ENCODE data around the gene SLC22A7. TPM values are rescaled to one million over a fixed set of nuclear protein-coding genes. Genes with fewer than 3 reads are reported as not detected.
A peak's percentile ranks its signal among the peaks of the same experiment; 100 is the strongest.
"Not testable (repeated sequence)": the region's sequence is repeated elsewhere in the genome, so short reads cannot be mapped to it uniquely, and the experiment has no call there.

Gene SLC22A7
- total RNA-seq, 1 donor from 2014 or later = not detected

GRCh38 chr6:43298565-43299337 lies 691 bp downstream of the SLC22A7 start:
- TF ChIP-seq, protein P1, sequence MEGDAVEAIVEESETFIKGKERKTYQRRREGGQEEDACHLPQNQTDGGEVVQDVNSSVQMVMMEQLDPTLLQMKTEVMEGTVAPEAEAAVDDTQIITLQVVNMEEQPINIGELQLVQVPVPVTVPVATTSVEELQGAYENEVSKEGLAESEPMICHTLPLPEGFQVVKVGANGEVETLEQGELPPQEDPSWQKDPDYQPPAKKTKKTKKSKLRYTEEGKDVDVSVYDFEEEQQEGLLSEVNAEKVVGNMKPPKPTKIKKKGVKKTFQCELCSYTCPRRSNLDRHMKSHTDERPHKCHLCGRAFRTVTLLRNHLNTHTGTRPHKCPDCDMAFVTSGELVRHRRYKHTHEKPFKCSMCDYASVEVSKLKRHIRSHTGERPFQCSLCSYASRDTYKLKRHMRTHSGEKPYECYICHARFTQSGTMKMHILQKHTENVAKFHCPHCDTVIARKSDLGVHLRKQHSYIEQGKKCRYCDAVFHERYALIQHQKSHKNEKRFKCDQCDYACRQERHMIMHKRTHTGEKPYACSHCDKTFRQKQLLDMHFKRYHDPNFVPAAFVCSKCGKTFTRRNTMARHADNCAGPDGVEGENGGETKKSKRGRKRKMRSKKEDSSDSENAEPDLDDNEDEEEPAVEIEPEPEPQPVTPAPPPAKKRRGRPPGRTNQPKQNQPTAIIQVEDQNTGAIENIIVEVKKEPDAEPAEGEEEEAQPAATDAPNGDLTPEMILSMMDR (IDR thresholded peaks at IDR 0.05) = no peak
- H3K9me3 Mint-ChIP-seq (ENCODE audit: unreplicated experiment) = no peaks in the 10 kb centered on the region
- DNase-seq (ENCODE audit: extremely low spot score, unreplicated experiment) = no peak
- no peak overlapping the region for H3K27ac Mint-ChIP-seq (ENCODE audit: unreplicated experiment)
- no peaks in the 10 kb centered on the region for H3K36me3 Mint-ChIP-seq (ENCODE audit: unreplicated experiment)
- peaks cover 30% of the 10 kb centered on the region for H3K27me3 Mint-ChIP-seq (ENCODE audit: unreplicated experiment)
- no peak overlapping the region for H3K4me3 Mint-ChIP-seq (ENCODE audit: unreplicated experiment)
- no peaks in the 10 kb centered on the region for H3K4me1 Mint-ChIP-seq (ENCODE audit: unreplicated experiment)

- Mint-ChIP-seq H3K27ac (ENCODE audit: unreplicated experiment) (no peak overlapping the region), H3K36me3 (ENCODE audit: unreplicated experiment) (no peaks in the 10 kb centered on the region), H3K27me3 (ENCODE audit: unreplicated experiment) (peaks cover 30% of the 10 kb centered on the region), H3K4me1 (ENCODE audit: unreplicated experiment) (no peaks in the 10 kb centered on the region), H3K9me3 (ENCODE audit: unreplicated experiment) (no peaks in the 10 kb centered on the region), H3K4me3 (ENCODE audit: unreplicated experiment) (no peak overlapping the region)
- TF ChIP-seq, protein P1 (IDR thresholded peaks at IDR 0.05) = no peak
- no peak for DNase-seq (ENCODE audit: extremely low spot score, unreplicated experiment)
These were observed 1.6 kb downstream of the SLC22A7 start for GRCh38 chr6:43299338-43300293.

DNA sequence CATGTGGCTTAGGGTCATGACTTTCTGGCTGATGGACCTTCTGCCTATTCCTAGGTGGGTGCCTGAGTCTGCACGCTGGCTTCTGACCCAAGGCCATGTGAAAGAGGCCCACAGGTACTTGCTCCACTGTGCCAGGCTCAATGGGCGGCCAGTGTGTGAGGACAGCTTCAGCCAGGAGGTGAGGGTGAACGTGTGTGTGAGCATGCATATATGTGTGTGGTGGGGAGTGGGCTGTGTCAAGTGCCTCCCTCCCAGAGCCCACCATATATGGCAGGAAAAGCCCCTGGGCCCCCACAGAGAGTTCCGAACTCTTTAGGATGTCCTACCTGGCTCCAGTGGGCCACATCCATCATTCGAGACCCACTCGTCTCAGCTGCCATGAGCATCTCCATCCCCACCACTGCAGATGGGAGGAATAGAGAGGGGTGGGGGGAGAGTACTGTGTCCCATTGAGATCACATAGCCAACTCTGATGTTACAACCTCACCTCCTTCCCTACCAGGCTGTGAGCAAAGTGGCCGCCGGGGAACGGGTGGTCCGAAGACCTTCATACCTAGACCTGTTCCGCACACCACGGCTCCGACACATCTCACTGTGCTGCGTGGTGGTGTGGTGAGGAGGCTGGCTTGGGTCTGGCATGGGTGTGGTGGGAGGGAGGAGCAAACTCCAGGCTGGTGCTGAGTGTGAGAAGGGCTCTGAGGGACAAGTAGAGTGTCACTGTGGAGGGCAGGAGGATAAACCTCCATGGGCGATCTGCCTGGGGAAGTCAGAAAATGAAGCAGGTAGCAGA lies 3.2 kb downstream of the SLC22A7 start:
- peak; percentile 79 for DNase-seq (ENCODE audit: extremely low spot score, unreplicated experiment)
- no peak overlapping the region for H3K27ac Mint-ChIP-seq (ENCODE audit: unreplicated experiment)
- no peaks in the 10 kb centered on the region for H3K9me3 Mint-ChIP-seq (ENCODE audit: unreplicated experiment)
- H3K4me3 Mint-ChIP-seq (ENCODE audit: unreplicated experiment) = no peak overlapping the region
- TF ChIP-seq, protein P1 (IDR thresholded peaks at IDR 0.05) = no peak
- no peaks in the 10 kb centered on the region for H3K36me3 Mint-ChIP-seq (ENCODE audit: unreplicated experiment)
- H3K27me3 Mint-ChIP-seq (ENCODE audit: unreplicated experiment) = peaks cover 30% of the 10 kb centered on the region
- no peaks in the 10 kb centered on the region for H3K4me1 Mint-ChIP-seq (ENCODE audit: unreplicated experiment)

- Mint-ChIP-seq H3K36me3 (ENCODE audit: unreplicated experiment) (no peaks in the 10 kb centered on the region), H3K4me3 (ENCODE audit: unreplicated experiment) (no peak overlapping the region), H3K9me3 (ENCODE audit: unreplicated experiment) (no peaks in the 10 kb centered on the region), H3K27ac (ENCODE audit: unreplicated experiment) (no peak overlapping the region), H3K27me3 (ENCODE audit: unreplicated experiment) (peaks cover 25% of the 10 kb centered on the region), H3K4me1 (ENCODE audit: unreplicated experiment) (no peaks in the 10 kb centered on the region)
- peak; percentile 83 for DNase-seq (ENCODE audit: extremely low spot score, unreplicated experiment)
- TF ChIP-seq, protein P1 (IDR thresholded peaks at IDR 0.05) = no peak
These were observed 4.1 kb downstream of the SLC22A7 start for GRCh38 chr6:43302126-43302525.

GRCh38 chr6:43303006-43303405 lies 4.9 kb downstream of the SLC22A7 start:
- H3K36me3 Mint-ChIP-seq (ENCODE audit: unreplicated experiment); H3K27ac Mint-ChIP-seq (ENCODE audit: unreplicated experiment); H3K9me3 Mint-ChIP-seq (ENCODE audit: unreplicated experiment); H3K4me3 Mint-ChIP-seq (ENCODE audit: unreplicated experiment); H3K4me1 Mint-ChIP-seq (ENCODE audit: unreplicated experiment): not testable (repeated sequence)
- H3K27me3 Mint-ChIP-seq (ENCODE audit: unreplicated experiment) = peaks cover 26% of the 10 kb centered on the region
- peak; percentile 60 for DNase-seq (ENCODE audit: extremely low spot score, unreplicated experiment)

Measured in osteocyte (in vitro differentiated cells).